HG03354 (cell line): ENCODE results near the gene FXYD4.
A peak's percentile ranks its signal among the peaks of the same experiment; 100 is the strongest.

Experiments used
- ATAC-seq: cut with Tn5 transposase; IDR thresholded peaks from one replicate; pipeline ENCODE4 v1.9.1; 2021; ENCODE audit warnings: mild to moderate bottlenecking; ENCODE audit not compliant: unreplicated experiment, poor library complexity, severe bottlenecking

FXYD4 gene

DNA sequence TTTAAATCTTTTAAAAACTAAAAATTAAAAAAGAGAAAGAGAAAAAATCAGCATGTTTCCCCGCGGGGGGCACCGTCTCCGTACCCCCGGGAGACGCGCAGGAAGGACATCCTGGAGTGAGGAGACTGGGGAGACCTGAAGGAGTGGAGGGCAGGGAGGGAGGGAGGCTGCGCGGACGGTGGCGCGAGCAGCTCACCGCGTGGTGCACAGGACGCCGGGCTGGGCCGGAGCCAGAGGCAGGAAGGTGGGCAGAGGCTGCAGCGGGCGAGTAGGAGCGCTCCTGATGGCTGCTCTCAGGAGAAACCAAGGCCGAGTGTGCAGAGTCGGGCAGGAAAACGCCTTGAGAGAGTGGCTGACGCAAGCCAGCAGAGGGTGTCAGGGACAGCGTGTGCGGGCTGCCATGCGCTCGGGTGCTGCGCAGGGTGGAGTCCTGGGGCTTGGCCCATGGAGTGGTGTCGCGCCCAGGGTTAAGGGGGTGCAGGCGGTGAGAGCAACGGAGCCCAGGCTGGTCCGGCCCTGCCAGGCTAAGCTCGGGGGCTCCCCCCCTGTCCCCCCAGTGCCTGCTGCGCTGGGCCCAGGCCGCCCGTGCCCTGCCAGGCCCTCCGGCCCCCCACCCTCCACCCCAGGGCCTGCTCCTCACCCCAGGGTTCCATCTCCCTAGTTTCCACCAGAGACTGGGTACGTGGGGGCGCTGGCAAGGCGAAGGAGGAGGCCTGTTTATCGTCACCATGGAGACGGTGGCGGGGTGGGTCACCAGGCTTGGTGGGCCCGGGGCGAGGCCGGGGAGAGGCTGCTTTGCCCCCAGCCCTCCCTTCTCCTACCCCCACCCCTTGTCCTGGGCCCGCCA is 28.9 kb upstream of the FXYD4 start:
- ATAC-seq, result no peak

DNA sequence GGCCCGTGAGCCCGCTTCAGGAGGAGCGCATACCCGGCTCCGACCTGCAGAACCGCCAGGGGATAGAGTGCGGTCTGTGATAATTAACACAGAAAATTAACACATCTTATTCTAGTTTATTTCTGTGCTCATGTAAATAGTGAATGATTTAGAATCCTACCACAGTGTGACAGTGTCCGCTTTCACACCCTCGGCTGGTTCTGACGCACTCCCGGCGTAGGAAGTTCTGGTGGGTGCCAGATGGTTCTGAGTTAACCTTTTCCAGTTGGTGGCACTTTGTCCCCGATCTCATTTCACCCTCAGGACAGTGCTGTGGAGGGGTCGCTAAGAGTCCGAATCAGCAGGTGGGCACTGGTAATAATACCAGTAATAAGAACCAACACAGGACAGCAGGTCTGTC is 28.3 kb upstream of the FXYD4 start:
- no peak for ATAC-seq

DNA sequence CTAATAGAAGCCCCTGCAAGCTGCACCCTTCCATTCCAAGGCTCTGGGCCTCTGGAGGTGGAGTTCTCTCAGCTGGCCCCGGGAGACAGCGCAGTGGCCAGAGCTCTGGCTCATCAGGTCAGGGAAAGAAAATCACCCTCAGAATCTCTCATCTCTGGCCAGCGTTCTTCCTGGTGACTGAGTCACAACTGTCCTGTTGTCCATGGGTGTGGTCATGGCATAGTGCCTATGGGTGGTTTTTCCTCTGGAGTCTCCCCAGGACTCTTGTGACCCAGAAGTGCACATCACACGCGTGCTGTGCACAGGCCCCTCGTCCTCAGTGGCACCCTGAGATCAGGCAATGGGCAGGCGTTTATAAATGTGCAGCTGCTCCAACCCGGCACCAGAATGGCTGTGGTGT is 27.4 kb upstream of the FXYD4 start:
- ATAC-seq, result no peak

DNA sequence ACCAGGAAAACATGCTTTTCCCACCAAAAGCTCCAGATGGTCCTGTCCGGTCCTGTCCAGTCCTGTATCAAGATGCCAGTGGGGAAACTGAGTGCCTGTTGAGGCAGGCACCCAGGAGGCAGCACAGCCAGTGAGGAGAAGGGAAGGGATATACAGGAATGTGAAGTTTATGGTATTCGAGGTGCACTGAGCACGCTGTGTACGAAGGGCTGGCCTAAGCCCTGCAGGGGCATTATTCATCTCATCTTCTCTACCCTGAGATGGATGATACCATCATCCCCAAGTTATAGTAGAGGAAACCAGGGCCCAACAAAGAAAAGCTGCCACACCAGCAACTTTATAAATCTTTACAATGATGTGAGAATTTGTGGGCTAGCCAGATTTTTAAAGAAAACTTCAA is 23.4 kb upstream of the FXYD4 start:
- peak; percentile 20 for ATAC-seq

DNA sequence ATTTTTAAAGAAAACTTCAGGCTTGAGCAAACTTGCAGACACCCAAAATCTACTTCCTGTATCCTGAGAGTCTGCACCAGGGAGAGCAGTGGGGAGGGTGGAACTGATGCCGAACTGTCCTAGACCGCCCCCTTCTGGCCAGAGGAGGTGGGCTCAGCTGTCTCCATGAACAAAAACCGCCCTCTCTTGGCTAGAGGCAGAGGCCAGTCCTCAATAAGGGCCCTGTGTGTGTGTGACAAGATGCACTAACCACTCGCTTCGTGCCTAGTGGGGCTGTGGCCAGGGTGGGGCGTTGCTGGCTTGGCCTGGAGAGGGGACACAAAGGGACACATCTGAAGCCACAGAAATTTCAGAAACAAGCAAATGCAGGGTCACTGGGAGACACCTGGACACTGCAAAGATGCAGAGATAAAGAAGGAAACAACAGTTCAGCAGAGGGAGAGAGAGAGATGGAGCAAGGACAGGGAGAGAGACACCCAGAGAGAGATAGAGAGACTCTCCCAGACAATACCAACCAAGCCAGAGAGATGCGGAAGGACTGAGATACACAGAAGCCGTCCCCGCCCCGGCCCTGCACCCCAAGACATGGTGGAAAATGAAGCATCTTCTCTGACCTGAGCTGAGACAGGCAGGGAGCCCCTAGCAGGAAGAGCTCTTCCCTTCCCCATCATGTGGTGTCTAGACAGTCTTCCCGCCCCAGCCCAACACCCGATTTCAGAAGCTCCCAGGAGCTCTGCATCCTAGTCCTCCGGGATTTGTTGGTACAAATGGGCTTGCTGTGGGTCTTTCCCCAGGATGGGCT is 22.7 kb upstream of the FXYD4 start:
- peak; percentile 100 for ATAC-seq

DNA sequence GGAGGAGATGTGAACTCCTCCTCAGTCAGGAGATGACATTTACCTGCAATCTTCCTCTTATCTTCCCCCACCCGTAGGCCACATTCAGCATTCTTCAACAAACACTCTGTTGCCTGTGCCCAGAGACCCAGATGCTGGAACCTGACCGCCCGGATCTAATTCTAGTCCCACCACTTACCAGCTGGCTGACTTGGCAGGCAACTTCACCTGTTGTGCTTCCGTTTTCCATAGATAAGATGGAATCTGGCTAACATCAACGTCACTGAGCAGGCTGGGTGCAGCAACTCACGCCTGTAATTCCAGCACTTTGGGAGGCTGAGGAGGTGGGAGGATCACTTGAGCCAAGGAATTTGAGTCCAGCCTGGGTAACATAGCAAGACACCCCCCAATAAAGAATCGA is 21.3 kb upstream of the FXYD4 start:
- no peak for ATAC-seq

DNA sequence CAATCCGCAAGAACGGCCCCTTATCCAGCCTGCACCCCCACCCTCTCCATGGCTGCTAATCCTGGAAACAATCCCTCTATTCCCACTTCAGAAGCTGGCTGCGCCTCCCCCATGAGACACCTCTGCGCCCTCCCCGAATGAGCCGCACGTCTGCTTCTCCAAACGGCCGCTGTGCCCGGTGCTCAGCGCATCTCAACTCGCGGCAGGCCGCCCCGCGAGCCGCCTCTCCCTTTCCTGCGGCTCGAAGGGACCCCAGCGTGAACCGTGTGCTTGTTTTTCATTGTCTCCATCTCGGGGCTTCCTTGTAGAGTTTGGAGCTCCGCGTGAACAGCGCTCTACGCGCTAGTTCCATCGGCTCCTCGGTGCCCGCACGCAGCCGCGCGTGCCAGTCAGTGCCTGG is 20.8 kb upstream of the FXYD4 start:
- no peak for ATAC-seq

DNA sequence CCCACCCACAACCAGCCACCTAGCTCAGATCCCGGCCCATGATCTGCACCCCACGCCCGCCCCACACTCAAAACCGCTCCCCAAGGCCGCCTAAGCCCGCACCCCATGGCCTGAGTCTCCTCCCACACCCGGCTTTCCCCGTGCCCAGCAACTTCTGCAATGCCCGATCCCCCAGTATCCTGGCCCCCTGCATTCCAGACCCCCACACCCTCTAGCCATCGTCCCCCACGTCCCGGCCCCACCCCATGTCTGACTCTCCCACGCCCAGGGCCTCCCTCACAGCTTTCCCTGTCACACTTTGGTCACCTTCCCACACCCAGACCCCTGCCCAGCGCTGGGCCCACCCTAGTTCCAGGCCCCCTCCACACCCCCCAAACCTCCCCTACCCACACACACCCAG is 20.1 kb upstream of the FXYD4 start:
- no peak for ATAC-seq

DNA sequence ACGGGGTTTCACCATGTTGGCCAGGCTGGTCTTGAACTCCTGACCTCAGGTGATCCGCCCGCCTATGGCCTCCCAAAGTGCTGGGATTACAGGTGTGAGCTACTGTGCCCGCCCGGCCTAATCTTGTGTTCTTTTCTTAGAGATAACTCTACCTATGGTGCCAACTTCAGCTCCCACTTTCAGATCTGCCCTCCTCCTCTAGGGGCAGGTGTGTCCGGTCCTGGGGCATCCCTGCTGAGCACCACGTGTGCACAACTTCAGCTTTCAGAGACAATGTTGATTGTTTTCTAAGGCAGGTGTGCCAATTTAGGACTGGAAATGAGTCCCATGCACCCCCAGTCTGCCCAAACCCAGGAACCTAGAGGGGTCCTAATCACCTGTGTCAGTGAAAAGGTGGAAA is 18.5 kb upstream of the FXYD4 start:
- ATAC-seq, result no peak

DNA sequence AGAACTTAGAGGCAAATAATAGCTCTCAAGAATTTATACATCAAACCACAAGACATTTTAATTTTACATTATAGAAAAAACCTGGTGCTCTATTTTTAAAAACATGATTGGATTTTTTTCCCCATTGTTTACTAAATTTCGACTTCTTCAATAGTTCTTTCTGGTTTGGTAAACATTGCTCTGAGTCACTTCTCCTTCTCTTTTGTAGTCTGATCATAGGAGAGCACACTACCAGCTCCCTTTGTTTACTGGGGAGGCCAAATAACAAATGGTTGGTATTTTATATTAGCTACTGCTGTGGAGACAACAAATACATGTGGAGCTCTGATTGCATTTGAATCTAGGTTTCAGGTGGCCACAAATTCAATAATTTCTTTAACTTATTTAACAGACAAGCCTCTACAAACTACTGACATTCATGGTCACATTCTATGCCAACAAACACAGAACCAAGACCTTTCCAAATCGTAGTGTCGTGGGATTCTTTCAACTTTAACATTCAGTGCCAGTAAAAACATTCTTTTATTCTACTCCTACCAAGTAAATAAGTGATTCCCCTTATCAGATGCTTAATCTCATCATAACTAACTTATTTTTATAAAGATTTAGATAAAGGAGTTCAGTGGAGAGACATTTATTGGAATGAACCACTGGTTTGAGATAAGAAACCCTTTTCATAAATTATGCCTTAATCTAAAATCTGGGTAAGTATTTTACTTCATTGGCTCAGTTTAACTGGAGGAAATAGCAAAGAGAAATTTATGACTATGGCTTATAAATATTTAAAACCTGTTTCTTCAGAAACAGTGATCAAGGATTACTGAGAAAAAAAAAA is 17.7 kb upstream of the FXYD4 start:
- ATAC-seq, result no peak

DNA sequence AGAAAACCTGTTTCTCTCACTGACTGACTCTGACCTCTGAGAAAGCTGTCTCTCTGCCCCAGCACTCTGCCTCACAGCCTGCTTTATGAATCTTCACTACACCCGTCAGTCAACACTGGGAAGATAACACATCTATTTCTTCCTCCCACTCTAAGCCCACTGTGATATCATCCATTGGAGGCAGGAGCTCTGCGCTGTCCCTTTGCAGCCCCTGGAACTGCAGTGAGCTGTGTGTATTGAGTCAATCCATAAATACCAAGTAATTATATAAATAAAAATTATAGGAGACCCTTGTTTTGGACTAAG is 17.2 kb upstream of the FXYD4 start:
- ATAC-seq, result no peak

DNA sequence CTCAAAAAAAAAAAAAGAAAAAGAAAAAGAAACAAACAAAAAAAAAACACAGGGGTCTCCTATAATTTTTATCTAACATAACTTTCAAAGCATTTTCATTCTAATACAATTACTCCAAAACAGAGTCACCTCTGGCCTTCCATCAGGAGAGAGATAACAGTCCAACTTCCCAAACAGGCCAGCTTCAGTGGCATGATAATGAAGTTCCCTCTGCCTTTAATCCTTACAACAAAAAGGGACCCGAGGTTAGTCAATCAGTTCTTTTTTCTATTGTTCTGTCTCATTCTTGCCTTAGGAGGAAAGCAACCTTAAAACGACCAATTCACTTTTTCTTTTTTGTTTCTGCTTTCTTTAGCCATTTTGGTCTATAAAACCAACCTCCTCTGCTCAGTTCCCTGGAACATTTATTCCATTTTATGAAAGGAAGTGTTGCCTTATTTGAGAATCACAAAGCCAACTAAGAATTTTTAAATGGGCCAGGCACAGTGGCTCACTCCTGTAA is 16.5 kb upstream of the FXYD4 start:
- no peak for ATAC-seq

DNA sequence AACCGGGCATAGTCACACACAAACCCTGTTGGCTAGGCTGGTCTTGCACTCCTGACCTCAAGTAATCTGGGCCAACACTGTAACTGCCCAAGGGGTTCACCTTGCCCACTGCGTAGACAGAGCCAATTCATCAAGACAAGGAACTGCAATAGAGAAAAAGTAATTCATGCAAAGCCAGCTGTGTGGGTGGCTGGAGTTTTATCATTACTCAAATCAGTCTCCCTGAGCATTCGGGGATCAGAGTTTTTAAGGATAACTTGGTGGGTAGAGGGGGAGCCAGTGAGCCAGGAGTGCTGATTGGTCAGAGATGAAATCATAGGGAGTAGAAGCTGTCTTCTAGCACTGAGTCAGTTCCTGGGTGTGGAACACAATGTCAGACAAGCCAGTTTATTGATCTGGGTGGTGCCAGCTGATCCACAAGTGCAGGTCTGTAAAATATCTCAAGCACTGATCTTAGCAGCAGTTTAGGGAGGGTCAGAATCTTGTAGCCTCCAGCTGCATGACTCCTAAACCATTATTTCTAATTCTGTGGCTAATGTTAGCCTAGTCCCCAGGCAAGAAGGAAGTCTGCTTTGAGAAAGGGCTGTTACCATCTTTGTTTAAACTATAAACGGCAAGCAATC is 15.6 kb upstream of the FXYD4 start:
- ATAC-seq, result no peak

DNA sequence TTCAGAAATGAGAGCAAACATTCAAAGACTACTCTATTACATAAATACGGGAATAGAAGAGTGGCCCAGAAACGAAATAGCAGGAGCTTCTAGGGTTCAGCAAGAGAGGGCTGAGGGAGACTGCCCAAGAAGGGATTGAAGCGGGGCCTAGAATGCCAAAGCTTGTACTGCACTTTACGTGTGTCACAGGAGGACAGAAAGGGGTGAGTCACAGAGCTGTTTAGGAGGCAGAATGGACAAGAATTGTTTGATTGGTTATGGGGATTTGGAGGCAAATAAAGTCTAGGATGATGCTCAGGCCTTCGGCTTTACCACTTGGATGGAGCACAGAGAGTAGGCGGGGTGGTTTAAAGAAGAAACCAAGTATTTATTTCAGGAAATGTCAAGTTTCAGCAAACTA is 11.3 kb upstream of the FXYD4 start:
- no peak for ATAC-seq

DNA sequence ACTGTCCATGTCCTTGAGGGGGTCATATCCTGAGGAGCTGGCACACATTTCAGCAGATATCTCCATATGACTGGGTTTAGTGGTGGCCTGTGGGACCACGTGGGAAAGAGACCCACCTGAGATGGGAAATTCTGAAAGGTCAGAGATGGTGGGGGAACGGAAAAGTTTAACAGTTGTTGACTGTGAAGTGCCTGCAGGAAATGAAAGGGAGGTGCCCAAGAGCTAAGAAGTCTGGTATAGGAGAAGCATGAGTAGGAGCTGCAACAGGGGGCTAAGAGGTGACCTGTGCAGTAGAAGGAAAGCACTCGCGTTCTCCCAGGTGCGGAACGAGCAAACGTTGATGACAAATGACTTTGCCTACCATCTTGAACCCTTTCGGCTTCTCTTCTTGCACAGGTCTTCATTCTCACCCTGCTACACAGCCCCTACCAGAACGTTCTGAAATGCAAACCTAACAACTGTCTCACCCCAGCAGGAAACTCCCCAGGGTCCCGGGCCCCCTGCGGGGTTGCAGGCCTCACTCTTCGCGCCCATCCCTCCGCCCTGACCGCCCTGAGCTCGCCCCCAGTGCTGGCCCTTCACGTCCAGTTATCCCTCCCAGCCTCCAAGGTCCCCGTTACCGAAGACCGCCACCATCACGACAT is 9.8 kb upstream of the FXYD4 start:
- ATAC-seq, result no peak

DNA sequence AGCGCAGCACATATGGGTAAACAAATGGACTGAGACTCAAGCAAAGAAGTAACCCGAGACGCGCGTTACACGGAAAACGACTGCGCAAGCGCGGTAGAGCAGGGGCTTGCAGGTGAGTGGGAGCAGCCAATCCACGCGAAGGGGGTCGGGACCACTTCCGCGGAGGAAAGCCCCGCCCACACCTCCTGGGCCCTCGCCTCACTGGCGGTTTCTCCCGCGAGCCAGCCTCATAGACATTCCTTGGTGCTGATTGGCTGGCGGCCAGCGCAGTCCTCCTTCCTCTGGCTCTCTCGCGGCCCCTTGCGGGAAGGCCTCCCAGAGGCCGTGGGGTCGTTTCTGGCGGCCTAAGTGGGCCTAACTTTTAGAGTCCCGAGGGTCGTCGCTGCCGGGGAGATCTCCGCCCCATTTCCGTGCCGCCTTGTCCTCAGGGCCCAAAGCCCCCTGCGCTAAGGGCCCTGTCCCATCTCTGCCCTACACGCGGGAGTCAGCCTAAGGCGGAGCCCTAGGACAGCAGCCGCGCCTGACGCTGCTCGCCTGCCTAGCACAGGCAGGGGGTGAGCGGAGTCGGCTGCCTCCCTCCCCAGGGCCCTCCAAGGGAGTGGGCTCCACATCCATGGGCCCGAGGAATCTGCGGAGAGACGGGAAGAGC is 9.1 kb upstream of the FXYD4 start:
- ATAC-seq, result peak; percentile 97

DNA sequence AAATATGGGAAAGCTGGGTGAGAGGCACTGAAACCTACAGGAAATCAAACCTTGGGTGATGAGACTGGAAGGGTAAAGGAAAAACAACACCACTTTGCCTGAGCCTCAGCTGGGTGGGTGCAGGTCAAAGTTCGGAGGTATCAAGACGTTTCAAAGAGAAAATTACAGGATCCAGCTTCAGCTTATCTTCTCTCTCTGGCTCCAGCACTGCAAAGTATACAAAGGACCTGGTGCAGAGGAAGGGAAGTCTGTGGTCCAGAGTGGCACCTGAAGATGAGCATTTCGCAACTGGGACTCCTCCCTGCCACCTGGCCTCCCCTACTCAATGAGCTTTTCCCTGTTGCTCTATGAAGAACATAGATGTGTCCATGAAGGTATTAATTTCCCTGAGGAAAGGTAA is 6.4 kb upstream of the FXYD4 start:
- ATAC-seq, result no peak

DNA sequence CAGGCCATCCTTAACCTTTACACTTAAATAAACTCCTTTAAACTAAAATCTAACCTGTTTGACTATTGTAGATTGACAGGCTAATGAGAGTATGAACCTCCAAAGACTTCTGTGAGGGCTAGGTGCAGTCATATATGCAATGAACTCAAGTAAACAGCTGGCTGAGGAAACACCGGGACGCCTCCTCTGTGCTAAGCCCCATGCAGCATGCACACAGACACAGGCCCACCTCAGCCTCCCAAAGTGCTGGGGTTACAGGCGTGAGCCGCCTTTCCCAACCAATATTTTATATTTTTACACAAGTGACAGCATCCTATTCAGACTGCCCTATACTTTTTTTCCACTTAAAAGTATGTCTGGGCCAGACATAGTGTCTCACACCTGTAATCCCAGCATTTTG is 1.5 kb upstream of the FXYD4 start:
- ATAC-seq, result no peak

DNA sequence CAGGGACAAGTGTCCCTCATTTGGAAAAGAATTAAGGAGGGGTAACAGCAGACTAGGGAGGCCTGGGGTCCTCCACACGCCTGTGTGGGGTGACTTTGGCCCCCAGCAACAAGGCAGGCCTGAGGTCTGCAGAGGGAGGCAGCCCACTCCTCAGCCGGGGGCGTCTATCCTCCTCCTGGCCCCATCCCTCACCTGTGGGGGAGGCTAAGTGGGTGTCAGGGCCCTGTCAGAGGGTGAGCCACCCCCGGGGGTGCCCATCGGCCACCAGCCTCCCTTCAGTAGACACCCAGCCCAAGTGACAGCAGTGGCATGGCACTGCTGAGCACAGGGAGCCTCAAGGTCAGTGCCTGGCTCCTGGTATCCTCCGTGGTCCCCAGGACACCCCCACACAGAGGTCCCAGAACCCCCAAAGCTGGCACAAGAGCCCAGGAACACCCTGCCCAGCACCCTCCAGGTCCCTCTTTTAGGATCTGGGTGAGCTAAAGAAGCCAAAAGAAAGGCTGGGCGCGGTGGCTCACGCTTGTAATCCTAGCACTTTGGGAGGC is 693 bp upstream of the FXYD4 start:
- no peak for ATAC-seq
